HEK293T (cell line): ENCODE data around the gene TRHDE.

Source experiments
- FOXM1 ChIP-seq: fragments of 450-650 bp; IDR thresholded peaks from 2 replicates; pipeline ENCODE4 v1.6.1; 2017; ENCODE audit warnings: mild to moderate bottlenecking, borderline replicate concordance
- SP1 ChIP-seq: fragments of 450-650 bp; IDR thresholded peaks from 2 replicates; pipeline ENCODE4 v1.6.1; 2017
- ZNF384 ChIP-seq: fragments of 450-650 bp; IDR thresholded peaks from 2 replicates; pipeline ENCODE4 v1.6.1; 2016

DNA sequence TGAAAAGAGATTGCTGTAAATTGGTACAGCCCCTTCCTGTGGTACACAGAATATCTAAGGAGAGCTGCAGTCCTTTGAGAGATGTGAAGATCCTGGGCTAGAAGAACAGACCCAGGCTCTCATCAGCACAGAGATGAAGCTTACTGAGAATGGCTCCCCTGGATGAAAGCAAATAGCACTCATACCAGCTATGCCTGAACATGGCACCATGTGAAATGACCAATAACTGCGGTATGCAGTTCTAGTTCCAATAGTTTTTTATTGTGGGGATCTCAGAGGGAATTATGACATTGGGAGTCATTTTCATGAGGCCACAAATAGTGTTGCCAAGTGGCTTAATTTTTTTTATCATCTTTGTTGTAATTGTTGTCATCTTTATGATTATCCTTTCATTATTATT is 15.4 kb upstream of the TRHDE start:
- TF ChIP-seq SP1 (no peak), FOXM1 (no peak), ZNF384 (no peak)
